ENCODE data around the gene FOXP1.

Gene FOXP1

DNA sequence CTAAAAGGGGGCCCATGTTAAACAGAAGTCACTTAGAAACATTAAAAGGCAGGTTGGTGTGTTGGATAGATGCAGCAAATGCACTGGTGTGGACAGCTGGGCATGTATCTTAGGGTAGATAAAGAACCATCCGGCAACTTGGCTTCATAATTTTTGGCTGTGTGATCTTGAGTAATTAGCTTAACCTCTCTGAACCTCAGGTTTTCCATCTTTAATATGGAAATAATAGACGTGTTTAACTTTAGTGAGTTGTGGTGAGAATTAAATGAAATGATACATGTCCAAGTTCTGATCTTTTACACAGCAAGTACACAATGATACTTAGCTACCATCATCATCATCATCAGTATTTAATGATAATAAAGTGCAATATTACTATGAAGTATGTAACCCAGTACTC is 330.4 kb downstream of the FOXP1 start:
- no peak for DNase-seq

DNA sequence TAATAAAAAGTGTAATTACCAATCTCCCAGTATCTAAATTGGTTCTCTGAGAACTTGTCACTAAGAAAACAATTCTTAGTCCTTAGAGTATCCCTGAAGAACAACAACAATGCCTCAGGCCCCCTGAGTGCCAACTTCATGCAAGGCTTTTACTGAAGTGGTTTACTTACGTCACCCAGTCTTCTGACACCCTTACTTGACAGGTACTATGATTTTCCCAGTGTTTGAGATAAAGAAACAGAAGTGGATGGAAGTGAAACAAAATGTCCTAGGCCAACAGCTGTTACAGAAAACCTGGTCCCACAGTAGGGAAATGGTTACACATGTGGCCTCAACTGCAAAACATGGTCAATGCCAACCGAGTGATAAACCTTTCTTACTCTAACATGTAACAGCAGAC is 331.1 kb downstream of the FOXP1 start:
- DNase-seq: no peak

DNA sequence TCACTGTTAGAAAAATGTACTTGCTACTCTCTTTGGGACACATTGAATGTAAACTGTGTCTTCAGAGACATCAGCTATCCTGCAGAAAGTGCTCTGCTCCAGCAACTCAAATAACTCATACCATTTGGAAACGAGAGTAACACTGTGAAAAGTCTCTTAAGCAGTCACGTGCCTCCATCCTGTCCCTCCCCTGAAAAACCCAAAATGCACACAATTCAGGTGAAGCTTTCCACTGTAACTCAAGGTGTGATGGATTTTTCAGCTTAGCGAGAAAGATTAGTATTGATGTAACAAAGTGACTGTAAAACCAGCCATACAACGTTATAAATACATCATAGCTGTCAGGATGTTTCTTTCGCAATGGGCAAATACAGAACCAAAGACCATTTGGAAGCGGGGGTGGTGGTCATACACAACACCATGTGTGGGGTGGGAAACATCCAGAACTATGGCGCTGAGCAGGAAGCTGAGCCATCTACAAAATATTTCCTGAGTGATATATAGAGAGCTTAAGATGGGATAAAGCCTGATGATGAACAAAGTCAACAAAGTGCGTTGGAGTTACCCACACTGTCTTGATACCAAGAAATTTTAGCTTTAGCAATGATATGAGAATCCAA is 332.3 kb downstream of the FOXP1 start:
- DNase-seq: no peak

DNA sequence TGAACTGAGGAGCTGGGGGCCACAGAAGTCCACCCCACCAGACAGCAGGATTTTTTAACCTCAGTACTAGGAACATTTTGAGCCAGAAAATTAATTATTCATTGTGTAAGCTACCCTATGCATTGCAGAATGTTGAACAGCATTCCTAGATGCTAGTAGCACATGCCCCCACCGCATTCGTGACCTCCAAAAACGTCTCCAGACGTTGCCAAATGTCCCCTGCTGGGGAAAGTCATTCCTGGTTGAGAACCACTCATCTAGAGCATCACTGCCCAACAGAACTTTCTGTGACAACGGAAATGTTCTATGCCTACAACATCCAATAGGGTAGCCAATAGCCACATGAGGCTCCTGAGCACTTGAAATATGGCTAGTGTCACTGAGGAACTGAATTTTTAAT is 333.5 kb downstream of the FOXP1 start:
- no peak for DNase-seq

DNA sequence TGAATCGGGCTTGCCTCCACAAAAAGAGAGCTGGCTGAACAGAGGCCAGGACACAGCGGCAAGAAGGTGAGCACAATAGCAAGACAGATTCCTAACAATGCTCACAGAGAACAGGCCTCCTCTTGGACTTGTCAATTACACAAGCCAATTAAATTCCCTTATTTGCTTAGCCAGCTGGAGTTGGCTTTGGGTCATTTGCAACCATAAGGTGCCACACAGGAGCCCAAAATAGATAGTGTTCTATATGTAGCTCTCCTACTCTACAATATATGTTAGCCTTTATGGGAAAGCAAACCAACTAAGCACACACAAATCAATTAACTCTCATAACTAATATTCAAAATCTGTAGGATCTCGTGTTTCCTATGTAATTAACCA is 335.6 kb downstream of the FOXP1 start:
- peak in 2 of 3 experiments; percentile 76 to 84 for DNase-seq

DNA sequence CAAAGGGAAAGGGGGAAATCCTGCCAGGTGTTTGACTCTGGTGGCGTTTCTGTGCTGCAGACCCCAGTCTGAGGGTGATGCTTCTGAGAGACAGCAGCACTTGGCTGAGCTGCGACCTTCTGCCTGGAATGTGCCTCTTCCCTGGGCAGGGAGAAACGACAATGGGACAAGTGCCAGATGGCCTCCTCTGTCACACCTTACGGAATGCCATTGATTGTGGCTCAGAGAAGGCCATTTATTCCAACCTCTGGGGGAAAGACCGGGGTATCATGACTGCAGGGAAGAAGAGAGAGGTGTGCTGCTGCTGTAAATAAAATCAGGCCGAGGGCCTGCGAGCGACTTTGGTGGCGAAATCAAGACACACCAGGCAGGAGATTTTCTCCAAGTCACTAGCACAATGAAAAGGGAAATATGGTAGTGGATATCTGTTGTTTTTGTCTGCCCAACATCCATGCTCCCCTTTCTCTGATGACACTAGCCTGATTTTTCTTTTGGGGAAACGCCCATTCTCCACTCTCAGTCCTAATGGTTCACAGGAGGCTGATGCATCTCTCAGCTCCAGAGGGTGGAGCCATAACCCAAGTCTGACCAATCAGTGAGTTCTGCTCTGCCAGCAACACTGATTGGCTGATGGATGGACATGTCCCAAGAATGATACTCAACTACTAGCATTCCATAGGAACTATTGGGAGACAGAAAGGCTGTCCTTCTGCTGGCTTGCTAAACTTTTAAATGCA is 336.1 kb downstream of the FOXP1 start:
- DNase-seq: peak in 2 of 3 experiments; percentile 76 to 82

DNA sequence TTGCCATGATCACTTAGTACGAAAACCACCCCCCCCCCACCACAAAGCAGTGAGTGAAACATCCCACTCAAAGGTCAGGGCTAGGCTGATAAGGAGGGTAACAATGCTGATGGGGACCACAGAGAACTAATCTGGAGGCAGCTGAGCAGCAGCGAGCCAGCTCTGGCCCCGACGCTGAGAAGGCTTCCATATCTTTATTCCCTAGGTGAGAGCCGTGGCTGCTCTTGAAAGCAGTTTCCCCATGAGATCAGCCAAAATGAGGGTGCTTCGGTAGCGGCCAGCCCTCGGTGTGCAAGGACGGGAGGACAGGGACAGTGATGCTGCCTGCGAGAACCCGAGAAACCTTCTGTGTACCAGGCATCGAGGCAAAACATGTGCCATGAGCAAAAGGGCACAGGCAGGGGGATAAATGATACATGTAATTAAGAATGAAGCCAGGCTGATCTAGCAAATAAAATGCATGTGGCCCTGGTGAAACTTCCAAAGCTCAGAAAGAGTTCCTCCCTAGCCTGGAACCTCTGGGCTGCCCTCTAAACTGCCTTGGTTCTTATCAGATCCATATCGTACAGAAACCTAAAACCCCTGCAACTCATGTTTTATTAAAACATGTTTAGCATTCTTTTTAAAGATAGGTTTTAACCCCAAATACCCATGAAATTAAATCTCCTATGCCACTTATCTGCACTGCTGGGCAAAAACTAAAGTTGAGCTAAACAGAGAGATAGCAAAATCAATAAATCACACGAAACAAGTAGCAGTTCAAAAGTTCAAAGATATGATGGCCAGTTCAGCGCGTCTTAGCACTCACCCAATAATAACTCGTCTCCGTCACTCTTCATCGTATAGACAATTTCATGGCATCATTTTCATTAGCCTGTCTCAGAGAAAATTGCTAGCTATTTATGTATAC is 337.3 kb downstream of the FOXP1 start:
- DNase-seq: no peak

DNA sequence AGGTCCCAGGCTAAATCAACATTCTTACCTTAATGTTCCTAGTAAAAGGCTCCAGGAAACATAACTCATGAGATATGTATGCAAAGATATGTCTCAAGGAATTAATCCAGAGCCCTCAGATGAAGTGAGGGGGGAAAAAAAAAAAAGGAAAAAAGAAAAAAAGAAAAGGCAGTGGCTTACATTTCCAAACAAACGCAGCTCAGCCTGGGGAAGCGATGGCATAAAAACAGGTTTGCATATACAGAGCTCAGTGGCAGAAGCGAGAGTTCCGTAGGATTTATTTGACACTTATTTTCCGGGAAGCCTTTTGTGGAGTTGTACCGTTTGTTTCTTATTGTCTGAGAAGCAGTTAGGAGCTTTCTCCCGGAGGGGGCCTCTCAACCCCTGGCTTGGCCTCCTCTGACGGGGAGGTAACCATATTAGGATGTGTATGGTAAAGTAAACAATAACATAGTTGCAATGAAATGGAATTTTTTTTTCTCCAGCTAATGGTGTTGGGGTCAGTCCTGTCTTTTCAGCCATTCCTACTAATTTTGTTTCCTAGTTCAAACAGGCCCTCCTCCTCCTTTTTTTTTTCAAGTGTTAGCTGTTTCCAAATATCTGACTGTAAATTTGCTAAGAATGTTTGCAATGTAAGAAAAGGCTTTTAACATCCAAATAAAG is 338.6 kb downstream of the FOXP1 start:
- peak in 1 of 3 experiments; percentile 4 for DNase-seq

DNA sequence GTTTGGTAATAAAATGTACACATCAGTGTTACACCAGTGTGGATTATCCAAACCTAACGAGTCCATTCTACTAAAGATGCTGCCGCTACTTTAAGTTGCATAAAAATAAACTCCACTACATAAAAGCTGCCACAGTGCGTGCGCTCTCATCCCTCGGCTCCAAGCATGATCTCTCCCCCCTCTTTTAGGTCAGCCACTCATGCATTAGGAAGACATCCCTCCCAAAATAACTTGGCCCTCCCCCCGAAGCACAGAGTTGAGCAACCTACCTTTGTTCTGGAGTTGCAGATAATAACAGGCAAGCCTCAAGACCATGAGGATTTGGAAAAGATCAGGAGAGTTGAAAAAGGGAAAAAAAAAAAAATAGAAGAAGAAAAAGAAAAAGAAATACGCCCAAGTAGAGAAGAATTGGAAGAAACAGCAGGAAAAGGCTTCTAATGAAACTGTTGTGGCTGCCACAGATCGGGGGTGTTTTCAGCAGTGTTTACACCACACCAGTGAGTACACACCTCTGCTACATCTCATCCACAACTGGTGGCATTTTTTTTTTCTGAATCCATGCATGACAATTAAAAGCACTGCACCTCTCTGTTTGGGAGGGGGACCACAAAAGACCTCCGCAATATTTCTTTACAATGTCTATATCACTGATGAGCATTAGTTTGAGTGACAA is 339.2 kb downstream of the FOXP1 start:
- no peak for DNase-seq

DNA sequence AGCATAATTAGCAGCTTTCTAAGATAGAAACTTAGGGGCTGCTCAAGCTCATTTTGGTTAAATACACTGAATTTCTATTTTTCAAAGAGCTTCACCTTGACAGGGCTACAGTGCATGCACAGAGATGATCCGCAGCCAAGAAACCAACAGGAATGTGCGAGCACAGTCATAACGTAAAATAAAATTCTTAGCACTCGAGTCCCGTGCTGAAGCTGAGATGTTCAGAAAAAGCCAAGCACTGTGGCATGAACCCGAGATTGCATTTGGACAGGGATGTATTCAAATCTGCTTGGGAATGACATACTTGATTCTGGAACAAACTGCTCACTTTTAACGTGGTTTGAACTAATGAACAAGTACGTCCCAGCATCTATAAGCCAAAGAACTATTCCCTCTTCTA is 340.3 kb downstream of the FOXP1 start:
- no peak for DNase-seq

DNA sequence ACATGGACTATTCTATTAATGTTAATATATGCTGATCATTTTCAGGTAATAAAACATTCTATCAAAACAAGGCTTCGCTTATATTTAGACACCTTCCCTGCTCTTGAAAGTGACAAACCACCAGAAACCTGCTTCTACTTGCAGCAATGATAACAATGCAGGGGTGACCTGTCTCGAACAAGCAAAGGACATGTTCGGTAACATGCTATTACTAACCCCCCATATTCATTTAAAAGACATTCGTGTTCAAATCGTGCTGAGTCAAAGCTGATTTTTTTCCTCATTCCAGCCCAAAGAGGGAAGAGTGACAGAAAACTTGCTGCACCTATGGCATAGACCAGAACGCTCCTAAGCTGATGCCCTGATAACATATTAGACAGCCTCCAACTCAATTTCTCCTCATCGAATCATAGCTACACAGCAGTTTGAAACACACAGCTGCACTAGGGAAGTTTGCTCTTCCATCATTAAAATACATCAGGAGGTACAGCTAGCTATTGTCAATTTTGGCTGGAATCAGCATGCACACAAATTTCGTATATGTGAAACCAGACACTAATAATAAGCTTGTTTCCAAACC is 341.5 kb downstream of the FOXP1 start:
- DNase-seq: no peak

DNA sequence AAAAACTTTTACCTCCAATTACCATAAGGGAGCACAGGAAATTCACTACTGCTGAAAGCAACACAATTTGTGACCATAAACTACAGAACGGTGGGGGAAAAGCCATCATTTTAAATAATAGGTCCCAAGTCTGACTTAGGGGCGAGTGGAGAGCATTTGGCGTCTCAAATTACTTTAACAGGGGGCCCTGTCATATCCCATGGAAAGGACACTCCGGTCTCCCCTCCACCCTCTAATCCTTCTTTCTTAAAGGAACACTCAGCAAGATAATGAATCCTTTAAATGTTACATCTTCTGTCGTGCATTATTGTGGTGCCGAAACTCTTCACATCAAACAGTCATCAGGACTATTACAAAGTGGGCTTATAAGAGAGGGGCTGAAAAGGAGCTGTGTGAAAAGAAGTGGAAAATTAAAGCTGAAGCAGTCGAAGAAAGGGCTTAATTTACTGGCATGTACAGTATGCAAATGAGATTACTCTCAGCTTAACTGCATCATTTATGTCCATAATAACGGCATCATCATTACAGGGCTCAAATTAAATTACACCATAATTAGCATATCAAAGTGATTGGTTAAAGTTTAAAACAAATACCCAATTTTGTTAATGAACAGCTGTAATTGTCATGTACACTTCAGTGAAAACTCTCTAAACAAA is 342.2 kb downstream of the FOXP1 start:
- DNase-seq: peak in 1 of 3 experiments; percentile 3

DNA sequence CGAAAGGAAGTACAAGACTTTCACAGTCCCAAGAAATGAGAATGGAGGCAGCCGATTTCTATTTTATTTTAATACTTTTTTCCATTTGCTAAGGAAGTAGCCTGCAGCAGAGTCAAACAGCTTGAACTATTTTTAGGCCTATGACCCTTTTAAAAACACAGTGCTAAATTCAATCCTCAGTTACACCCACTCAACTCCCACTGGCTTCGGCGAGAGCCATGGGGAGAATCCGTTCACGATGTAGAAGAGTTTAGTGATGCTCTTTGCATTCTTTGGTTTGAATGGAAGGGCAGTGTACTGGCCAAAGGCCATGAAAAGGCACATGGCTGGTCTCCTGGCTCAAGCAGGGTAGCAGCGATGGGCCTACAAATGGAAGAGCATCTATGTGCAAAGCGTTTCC is 343.5 kb downstream of the FOXP1 start:
- DNase-seq: no peak

DNA sequence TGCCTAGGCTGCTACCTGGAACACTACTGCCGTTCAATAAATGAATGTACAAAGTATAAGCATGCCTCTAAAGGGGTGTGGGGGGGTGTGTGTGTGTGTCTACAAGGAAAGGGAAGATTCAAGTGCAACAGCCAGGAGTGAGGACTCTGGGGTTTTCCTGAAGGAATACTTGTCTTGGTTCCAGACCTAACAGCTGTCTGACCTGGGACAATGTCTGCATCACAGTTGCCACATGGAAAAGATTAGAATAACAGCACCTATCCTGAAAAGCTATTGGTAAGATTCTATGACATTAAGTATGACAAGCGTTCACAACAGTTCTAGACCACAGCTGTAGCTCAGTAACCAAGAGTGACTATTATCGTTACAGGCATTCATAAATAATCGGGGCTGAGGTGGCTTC is 345.2 kb downstream of the FOXP1 start:
- peak in 2 of 3 experiments; percentile 10 to 18 for DNase-seq

DNA sequence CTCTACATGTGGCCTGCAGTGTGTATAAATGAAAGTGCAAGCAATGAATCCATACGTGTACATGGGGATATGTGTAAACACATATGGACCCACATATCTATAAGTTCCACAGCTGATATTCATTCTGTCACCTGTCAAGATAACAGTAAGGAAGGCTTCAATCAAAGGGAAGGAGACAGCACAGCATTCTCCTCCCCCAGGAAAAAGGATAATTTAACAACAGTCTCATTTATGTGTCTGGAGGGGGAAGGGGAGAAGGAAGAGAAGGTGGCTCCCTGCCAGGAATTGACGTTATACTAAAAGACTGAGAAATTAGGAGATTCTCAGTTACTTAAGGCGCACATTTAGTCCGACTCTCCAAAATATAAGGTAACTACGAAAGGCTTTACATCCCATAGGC is 345.9 kb downstream of the FOXP1 start:
- DNase-seq: no peak

DNA sequence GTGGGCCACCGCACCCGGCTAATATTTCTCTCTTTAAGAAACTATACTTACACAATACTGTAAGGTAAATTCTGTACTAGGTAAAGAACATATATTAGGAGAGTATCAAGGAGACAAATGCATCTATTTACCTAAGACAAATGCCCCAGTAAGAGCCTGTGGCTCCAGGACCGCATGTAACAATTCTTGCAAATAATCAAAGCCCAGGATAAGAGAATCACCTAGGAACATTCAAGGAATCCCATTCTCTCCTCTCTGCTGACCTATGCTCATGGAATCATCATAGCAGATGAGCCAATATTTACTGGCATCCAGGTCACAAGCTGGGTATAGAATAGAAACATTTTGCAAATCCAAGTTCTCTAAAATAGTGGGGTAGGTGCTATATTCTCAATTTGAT is 347.7 kb downstream of the FOXP1 start:
- no peak for DNase-seq

DNA sequence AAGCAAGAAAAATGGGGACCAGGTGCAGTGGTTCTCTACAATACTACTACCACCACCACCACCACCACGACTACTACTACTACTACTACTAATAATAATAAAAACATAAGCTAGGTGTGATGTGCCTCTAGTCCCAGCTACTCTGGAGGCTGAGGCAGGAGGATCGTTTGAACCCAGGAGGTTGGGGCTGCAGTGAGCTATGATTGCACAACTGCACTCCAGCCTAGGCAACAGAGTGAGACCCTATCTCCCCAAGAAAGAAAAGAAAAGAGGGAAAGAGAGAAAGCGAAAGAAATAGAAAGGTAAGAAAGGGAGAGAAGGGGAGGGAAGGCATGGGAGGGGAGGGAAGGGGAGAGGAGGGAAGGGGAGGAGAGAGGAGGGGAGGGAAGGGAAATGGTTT is 350.6 kb downstream of the FOXP1 start:
- DNase-seq: no peak

DNA sequence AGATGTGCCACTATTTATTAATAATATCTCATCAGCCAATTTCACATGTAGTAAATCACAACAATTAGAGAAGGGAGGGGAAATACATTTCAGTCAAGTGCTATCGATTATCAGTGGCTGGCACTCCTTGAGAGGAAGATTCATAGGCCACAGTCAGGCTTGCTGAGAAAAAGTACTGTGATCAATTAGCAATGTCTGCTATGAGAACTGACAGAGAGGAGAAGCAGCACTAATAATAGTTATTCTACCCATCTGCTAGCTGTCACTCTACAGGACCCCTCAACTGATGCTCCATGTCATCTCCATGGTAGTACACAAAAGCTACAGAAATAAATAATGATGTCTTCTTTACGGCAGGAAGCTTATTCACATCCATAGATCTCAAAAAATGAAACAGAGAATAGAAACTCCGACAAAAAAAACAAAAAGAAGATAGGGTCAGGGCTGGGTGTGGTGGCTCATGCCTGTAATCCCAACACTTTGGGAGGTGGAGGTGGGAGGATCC is 351.3 kb downstream of the FOXP1 start:
- DNase-seq: no peak

DNA sequence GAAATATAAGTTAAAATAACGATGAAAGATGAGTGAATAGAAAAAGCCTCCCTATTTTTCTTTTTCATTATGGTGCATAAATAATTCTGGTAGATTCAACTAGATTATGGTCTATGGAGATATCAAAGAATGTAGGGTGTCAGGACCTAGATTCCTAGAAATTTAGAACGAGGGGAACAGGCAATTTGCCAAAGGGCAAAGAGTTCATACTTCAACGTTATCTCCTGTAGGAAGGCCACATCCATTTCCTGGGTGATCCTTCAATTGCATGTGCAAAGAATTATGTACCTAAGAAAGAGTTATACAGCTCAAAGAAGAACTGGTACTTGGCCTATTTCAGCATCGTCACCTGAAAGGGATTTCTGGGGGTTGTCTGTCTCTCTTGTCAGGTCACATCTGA is 351.8 kb downstream of the FOXP1 start:
- no peak for DNase-seq

DNA sequence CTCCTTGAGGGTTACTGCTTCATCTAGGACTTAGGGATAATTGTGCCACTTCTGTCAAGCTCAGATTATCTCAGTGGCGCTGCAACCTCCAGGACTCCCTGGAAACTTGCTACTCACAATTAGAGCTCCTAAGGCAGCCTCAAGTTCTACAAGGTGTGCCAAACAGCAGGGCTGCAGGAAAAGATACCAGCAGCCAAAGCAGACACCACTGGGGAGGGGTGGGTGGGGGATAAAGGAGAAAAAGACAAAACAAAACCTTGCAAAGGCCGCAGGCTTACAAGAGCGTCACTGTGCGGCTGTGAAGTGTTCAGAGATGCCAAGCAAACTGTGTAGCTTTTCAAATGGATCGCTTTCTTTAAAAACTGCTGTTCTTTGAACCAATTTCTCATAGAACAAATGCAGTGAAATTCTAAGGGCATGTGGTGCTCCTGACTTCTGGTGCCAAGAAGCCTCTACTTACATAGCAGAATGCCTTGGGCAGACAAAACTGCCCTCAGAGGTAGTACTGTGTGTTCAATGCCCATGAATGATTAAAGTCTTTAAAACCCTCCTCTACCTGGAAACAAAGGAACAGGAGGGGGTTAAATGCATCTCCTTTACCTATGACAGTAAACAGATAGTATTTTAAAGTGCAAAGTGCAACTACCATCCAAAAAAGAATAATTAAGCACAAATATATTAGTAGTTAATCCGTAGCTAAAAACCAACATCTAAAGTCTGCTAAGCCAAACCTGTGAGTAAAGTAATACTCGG is 353.4 kb downstream of the FOXP1 start:
- DNase-seq: peak in 1 of 3 experiments; percentile 11
